ENCODE measurements around the gene TGFBR1. TPM values are rescaled to one million over a fixed set of nuclear protein-coding genes. Genes with fewer than 3 reads are reported as not detected.

The TGFBR1 gene
- total and polyA plus RNA-seq, 3 experiments from 2014 or later = 34.4 to 41.9 (median 36.6) TPM

- ChIA-PET POLR2A (no interaction called here), CTCF (interaction anchor here (1.9 kb wide), 1 partner anchor 18 kb away, joined by 7 read pairs; no protein-coding TSS in a partner anchor)
- Histone ChIP-seq H3K9me3 (ENCODE audit: low read length) (no peaks in the 10 kb centered on the region), H3K27ac (ENCODE audit: low read depth, low read length) (no peak overlapping the region), H3K4me1 (ENCODE audit: insufficient read depth, low read length) (peaks cover 6% of the 10 kb centered on the region), H3K4me3 (ENCODE audit: low read length) (no peak overlapping the region), H3K27me3 (ENCODE audit: insufficient read depth, low read length, poor library complexity, severe bottlenecking) (no peaks in the 10 kb centered on the region), H3K36me3 (ENCODE audit: insufficient read depth, low read length) (no peaks in the 10 kb centered on the region)
- H3K36me3 Mint-ChIP-seq = no peaks in the 10 kb centered on the region
- H3K27me3 Mint-ChIP-seq = peaks cover 9 to 18% of the 10 kb centered on the region in 2 donors
- no peak overlapping the region for H3K27ac Mint-ChIP-seq
- no peak for DNase-seq
- H3K4me3 Mint-ChIP-seq = no peak overlapping the region
- H3K9me3 Mint-ChIP-seq = no peaks in the 10 kb centered on the region
- H3K4me1 Mint-ChIP-seq = peaks cover 6 to 22% (median 21%) of the 10 kb centered on the region in 3 donors
Measured at GRCh38 chr9:99167119-99167518, 62.2 kb downstream of the TGFBR1 start.

- Histone ChIP-seq H3K36me3 (ENCODE audit: insufficient read depth, low read length) (no peaks in the 10 kb centered on the region), H3K27ac (ENCODE audit: low read depth, low read length) (no peak overlapping the region), H3K9me3 (ENCODE audit: low read length) (no peaks in the 10 kb centered on the region), H3K4me1 (ENCODE audit: insufficient read depth, low read length) (peaks cover 6% of the 10 kb centered on the region), H3K4me3 (ENCODE audit: low read length) (no peak overlapping the region), H3K27me3 (ENCODE audit: insufficient read depth, low read length, poor library complexity, severe bottlenecking) (no peaks in the 10 kb centered on the region)
- DNase-seq = no peak
- POLR2A ChIA-PET = interaction anchor here (0.7 kb wide), 1 partner anchor 59 kb away, joined by 3 read pairs; no protein-coding TSS in a partner anchor
- H3K4me3 Mint-ChIP-seq = no peak overlapping the region
- CTCF ChIA-PET = interaction anchor here (0.9 to 1.9 kb wide), 3 partner anchors 15 to 167 kb away, joined by 3 to 7 read pairs (median 3); no protein-coding TSS in a partner anchor
- H3K27ac Mint-ChIP-seq = no peak overlapping the region
- peaks cover 9 to 21% of the 10 kb centered on the region in 2 donors for H3K27me3 Mint-ChIP-seq
- no peaks in the 10 kb centered on the region for H3K9me3 Mint-ChIP-seq
- H3K36me3 Mint-ChIP-seq = no peaks in the 10 kb centered on the region
- H3K4me1 Mint-ChIP-seq = peaks cover 5 to 21% (median 19%) of the 10 kb centered on the region in 3 donors
Measured at GRCh38 chr9:99167694-99168093, 62.8 kb downstream of the TGFBR1 start.

- no peak overlapping the region for H3K4me3 ChIP-seq (ENCODE audit: low read length)
- Mint-ChIP-seq H3K27me3 (peaks cover 9 to 28% of the 10 kb centered on the region in 2 donors), H3K9me3 (no peaks in the 10 kb centered on the region), H3K27ac (no peak overlapping the region), H3K4me1 (peaks cover 2 to 17% (median 15%) of the 10 kb centered on the region in 3 donors), H3K36me3 (no peaks in the 10 kb centered on the region), H3K4me3 (no peak overlapping the region)
- peaks cover 6% of the 10 kb centered on the region for H3K4me1 ChIP-seq (ENCODE audit: insufficient read depth, low read length)
- H3K27ac ChIP-seq (ENCODE audit: low read depth, low read length) = no peak overlapping the region
- POLR2A ChIA-PET = no interaction called here
- H3K36me3 ChIP-seq (ENCODE audit: insufficient read depth, low read length) = no peaks in the 10 kb centered on the region
- no peaks in the 10 kb centered on the region for H3K9me3 ChIP-seq (ENCODE audit: low read length)
- no peak for DNase-seq
- H3K27me3 ChIP-seq (ENCODE audit: insufficient read depth, low read length, poor library complexity, severe bottlenecking) = no peaks in the 10 kb centered on the region
- CTCF ChIA-PET = no interaction called here
Measured at GRCh38 chr9:99169086-99169485, 64.2 kb downstream of the TGFBR1 start.

- ChIA-PET POLR2A (no interaction called here), CTCF (no interaction called here)
- H3K4me1 ChIP-seq (ENCODE audit: insufficient read depth, low read length) = peaks cover 6% of the 10 kb centered on the region
- H3K27ac ChIP-seq (ENCODE audit: low read depth, low read length) = no peak overlapping the region
- H3K27me3 ChIP-seq (ENCODE audit: insufficient read depth, low read length, poor library complexity, severe bottlenecking) = no peaks in the 10 kb centered on the region
- H3K4me3 ChIP-seq (ENCODE audit: low read length) = no peak overlapping the region
- Mint-ChIP-seq H3K4me1 (peaks cover 2 to 17% (median 15%) of the 10 kb centered on the region in 3 donors), H3K36me3 (no peaks in the 10 kb centered on the region), H3K9me3 (no peaks in the 10 kb centered on the region), H3K27ac (no peak overlapping the region), H3K27me3 (peaks cover 11 to 28% of the 10 kb centered on the region in 2 donors), H3K4me3 (no peak overlapping the region)
- no peaks in the 10 kb centered on the region for H3K9me3 ChIP-seq (ENCODE audit: low read length)
- H3K36me3 ChIP-seq (ENCODE audit: insufficient read depth, low read length) = no peaks in the 10 kb centered on the region
- no peak for DNase-seq
Measured at GRCh38 chr9:99169982-99170761, 65.3 kb downstream of the TGFBR1 start.

GRCh38 chr9:99171225-99172123 lies 66.6 kb downstream of the TGFBR1 start:
- Histone ChIP-seq H3K27ac (ENCODE audit: low read depth, low read length) (no peak overlapping the region), H3K4me3 (ENCODE audit: low read length) (no peak overlapping the region), H3K4me1 (ENCODE audit: insufficient read depth, low read length) (peaks cover 6% of the 10 kb centered on the region), H3K9me3 (ENCODE audit: low read length) (no peaks in the 10 kb centered on the region), H3K36me3 (ENCODE audit: insufficient read depth, low read length) (no peaks in the 10 kb centered on the region), H3K27me3 (ENCODE audit: insufficient read depth, low read length, poor library complexity, severe bottlenecking) (no peaks in the 10 kb centered on the region)
- DNase-seq = no peak
- POLR2A ChIA-PET = no interaction called here
- CTCF ChIA-PET = interaction anchor here (0.8 to 1.0 kb wide), 2 partner anchors 8 to 14 kb away, joined by 3 to 4 read pairs; no protein-coding TSS in a partner anchor
- Mint-ChIP-seq H3K4me3 (no peak overlapping the region), H3K4me1 (peaks cover 2 to 17% (median 15%) of the 10 kb centered on the region in 3 donors), H3K9me3 (no peaks in the 10 kb centered on the region), H3K27ac (peak overlapping the region in 1 of 8 donors; percentile 15), H3K36me3 (no peaks in the 10 kb centered on the region), H3K27me3 (peaks cover 11 to 28% of the 10 kb centered on the region in 2 donors)

- Mint-ChIP-seq H3K27me3 (peaks cover 8 to 28% of the 10 kb centered on the region in 2 donors), H3K4me3 (no peak overlapping the region), H3K4me1 (peaks cover 2 to 13% (median 12%) of the 10 kb centered on the region in 3 donors), H3K36me3 (no peaks in the 10 kb centered on the region), H3K9me3 (no peaks in the 10 kb centered on the region), H3K27ac (no peak overlapping the region)
- Histone ChIP-seq H3K4me1 (ENCODE audit: insufficient read depth, low read length) (peaks cover 6% of the 10 kb centered on the region), H3K9me3 (ENCODE audit: low read length) (no peaks in the 10 kb centered on the region), H3K27me3 (ENCODE audit: insufficient read depth, low read length, poor library complexity, severe bottlenecking) (no peaks in the 10 kb centered on the region), H3K27ac (ENCODE audit: low read depth, low read length) (no peak overlapping the region), H3K4me3 (ENCODE audit: low read length) (no peak overlapping the region), H3K36me3 (ENCODE audit: insufficient read depth, low read length) (no peaks in the 10 kb centered on the region)
- ChIA-PET CTCF (interaction anchor here (0.8 to 1.0 kb wide), 3 partner anchors 9 to 92 kb away, joined by 3 to 4 read pairs (median 3); no protein-coding TSS in a partner anchor), POLR2A (no interaction called here)
- DNase-seq = no peak
Measured at GRCh38 chr9:99172124-99173091, 67.5 kb downstream of the TGFBR1 start.
